HEK293 (cell line): ENCODE measurements around the gene FAM180A.

Source experiments
- CTCF ChIP-seq: fragments of 450-650 bp; formaldehyde crosslinking; IDR thresholded peaks from 2 replicates; pipeline ENCODE4 v1.5.1; 2016; ENCODE audit warnings: missing biosample characterization, missing genetic modification characterization
- IKZF3 ChIP-seq: fragments of 450-650 bp; IDR thresholded peaks from 2 replicates; pipeline ENCODE4 v1.5.0; 2018; ENCODE audit warnings: missing biosample characterization, mild to moderate bottlenecking, missing genetic modification characterization, moderate library complexity
- ZNF639 ChIP-seq: fragments of 450-650 bp; formaldehyde crosslinking; IDR thresholded peaks from 2 replicates; pipeline ENCODE4 v1.5.1; 2016; ENCODE audit warnings: missing biosample characterization, missing genetic modification characterization
- TF ChIP-seq, protein P1 (sequence below): fragments of 450-650 bp; formaldehyde crosslinking; IDR thresholded peaks from 2 replicates; pipeline ENCODE4 v1.5.1; 2016; ENCODE audit warnings: missing biosample characterization, missing genetic modification characterization
- TF ChIP-seq, protein P2 (sequence below): fragments of 450-650 bp; formaldehyde crosslinking; IDR thresholded peaks from 2 replicates; pipeline ENCODE4 v1.5.1; 2016; ENCODE audit warnings: missing biosample characterization, missing genetic modification characterization

- TF ChIP-seq CTCF (tag by site-specific recombination) (no peak), ZNF639 (tag by site-specific recombination) (no peak), IKZF3 (tag by site-specific recombination) (no peak)
- TF ChIP-seq, protein P1, sequence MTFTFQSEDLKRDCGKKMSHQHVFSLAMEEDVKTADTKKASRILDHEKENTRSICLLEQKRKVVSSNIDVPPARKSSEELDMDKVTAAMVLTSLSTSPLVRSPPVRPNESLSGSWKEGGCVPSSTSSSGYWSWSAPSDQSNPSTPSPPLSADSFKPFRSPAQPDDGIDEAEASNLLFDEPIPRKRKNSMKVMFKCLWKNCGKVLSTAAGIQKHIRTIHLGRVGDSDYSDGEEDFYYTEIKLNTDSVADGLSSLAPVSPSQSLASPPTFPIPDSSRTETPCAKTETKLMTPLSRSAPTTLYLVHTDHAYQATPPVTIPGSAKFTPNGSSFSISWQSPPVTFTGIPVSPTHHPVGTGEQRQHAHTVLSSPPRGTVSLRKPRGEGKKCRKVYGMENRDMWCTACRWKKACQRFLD (tag by site-specific recombination) = no peak
- TF ChIP-seq, protein P2, sequence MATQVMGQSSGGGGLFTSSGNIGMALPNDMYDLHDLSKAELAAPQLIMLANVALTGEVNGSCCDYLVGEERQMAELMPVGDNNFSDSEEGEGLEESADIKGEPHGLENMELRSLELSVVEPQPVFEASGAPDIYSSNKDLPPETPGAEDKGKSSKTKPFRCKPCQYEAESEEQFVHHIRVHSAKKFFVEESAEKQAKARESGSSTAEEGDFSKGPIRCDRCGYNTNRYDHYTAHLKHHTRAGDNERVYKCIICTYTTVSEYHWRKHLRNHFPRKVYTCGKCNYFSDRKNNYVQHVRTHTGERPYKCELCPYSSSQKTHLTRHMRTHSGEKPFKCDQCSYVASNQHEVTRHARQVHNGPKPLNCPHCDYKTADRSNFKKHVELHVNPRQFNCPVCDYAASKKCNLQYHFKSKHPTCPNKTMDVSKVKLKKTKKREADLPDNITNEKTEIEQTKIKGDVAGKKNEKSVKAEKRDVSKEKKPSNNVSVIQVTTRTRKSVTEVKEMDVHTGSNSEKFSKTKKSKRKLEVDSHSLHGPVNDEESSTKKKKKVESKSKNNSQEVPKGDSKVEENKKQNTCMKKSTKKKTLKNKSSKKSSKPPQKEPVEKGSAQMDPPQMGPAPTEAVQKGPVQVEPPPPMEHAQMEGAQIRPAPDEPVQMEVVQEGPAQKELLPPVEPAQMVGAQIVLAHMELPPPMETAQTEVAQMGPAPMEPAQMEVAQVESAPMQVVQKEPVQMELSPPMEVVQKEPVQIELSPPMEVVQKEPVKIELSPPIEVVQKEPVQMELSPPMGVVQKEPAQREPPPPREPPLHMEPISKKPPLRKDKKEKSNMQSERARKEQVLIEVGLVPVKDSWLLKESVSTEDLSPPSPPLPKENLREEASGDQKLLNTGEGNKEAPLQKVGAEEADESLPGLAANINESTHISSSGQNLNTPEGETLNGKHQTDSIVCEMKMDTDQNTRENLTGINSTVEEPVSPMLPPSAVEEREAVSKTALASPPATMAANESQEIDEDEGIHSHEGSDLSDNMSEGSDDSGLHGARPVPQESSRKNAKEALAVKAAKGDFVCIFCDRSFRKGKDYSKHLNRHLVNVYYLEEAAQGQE (tag by site-specific recombination) = no peak
These were observed 33.8 kb upstream of the FAM180A start for GRCh38 chr7:135782377-135782776.
